Hematopoietic multipotent progenitor cell treated with erythropoietin and hydrocortisone succinate and interleukin-3 and kit ligand, for 8 days (in vitro differentiated cells): Measurements from ENCODE around the gene EGFR.

Experiments used
- DNase-seq: peaks from one replicate; pipeline ENCODE4 v3.0.0-alpha.2; 2015

EGFR gene

GRCh38 chr7:55130395-55131141, 111.8 kb downstream of the EGFR start:
- DNase-seq, result no peak

- DNase-seq, result no peak
These were observed 112.5 kb downstream of the EGFR start for GRCh38 chr7:55131142-55131929.

GRCh38 chr7:55132550-55132889, 113.7 kb downstream of the EGFR start:
- DNase-seq, result no peak

GRCh38 chr7:55132890-55133551, 114.2 kb downstream of the EGFR start:
- DNase-seq, result no peak

DNA sequence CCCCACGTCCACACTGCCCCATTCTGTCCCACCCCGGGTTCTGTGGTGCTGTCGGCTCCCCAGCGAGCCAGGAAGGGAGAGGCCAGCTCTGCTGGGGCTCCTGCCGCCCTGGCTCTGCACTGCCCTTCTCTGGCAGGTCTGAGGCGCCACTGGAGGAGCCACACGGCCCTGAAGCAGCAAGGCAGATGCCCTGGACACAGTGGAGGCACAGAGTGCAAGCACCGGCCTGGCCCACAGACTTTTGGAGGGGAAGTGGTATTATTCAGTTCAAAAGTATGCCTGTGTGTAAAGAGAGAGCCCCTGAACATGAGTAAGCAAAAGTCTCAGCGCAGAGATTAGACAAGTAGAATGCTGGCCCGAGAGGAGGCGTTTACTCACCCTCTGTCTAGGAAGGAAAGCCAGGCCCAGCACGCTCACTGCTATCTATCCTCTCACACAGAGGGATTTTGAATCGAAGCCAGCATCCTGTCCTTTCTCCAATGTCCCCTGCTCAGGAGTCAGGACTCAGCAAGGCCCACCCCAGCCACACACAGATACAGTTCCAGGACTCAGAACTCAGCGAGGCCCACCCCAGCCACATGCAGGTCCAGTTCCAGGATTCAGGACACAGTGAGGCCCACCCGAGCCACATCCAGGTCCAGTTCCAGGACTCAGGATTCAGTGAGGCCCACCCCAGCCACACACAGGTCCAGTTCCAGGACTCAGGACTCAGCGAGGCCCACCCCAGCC, 115.0 kb downstream of the EGFR start:
- DNase-seq, result no peak

- DNase-seq, result no peak
These were observed 115.5 kb downstream of the EGFR start for GRCh38 chr7:55134359-55134725.

DNA sequence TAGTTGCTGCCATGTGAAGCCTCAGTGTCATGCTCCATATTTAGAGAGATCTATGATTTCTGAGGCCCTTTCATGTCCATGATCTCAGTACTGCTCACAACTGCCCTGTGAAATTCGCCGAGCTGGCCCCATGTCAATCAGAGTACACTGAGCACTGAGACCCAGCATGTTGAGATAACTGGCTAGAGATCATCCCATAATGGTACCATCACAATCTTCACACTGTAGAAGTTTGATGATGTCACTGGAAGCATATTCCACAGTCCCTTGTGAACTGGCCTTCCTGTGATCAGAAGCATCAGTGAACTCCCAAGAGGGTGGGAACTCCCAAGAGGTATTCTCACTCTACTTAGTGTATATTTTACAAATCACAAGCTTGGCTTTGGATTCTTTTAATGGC, 116.0 kb downstream of the EGFR start:
- no peak for DNase-seq

DNA sequence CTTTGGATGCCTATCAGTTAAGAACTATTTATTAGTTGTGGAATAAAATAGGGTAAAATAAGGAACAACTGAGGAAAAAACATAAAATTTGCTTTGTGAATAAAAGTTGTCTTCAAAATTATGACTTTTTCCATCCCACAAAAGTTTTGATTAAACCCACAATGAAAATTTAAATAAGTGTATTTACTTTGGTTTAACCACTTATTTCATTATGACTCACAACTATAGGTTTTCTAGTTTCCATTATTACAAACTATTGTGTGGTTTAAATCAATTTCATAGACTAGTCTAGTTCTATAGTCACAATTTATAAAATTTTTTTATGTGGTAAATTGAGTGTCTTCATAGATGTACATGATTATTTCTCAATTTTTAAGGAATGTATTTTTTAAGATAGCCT, 116.6 kb downstream of the EGFR start:
- no peak for DNase-seq

- no peak for DNase-seq
These were observed 119.8 kb downstream of the EGFR start for GRCh38 chr7:55138663-55139062.

GRCh38 chr7:55140221-55140940, 121.6 kb downstream of the EGFR start:
- no peak for DNase-seq

GRCh38 chr7:55140941-55141278, 122.1 kb downstream of the EGFR start:
- DNase-seq, result no peak

DNA sequence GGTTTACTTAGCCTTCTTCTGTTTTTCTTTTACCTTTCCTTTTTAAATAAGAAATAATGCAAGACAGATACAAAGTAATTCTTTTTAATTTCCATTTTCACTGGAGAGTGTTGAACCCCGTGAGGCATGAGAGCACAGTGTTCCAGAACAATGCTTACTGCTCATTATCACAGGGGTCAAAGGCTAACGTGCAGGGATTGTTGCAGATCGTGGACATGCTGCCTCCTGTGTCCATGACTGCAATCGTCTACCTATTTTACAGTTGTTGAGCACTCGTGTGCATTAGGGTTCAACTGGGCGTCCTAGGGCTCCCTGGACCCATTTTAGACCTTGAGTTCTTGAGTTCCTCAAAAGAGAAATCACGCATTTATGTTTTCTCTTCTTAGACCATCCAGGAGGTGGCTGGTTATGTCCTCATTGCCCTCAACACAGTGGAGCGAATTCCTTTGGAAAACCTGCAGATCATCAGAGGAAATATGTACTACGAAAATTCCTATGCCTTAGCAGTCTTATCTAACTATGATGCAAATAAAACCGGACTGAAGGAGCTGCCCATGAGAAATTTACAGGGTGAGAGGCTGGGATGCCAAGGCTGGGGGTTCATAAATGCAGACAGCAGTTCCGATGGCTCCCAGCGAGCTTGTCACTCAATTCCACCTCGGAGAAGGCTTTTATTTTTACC, 124.2 kb downstream of the EGFR start:
- DNase-seq, result no peak

DNA sequence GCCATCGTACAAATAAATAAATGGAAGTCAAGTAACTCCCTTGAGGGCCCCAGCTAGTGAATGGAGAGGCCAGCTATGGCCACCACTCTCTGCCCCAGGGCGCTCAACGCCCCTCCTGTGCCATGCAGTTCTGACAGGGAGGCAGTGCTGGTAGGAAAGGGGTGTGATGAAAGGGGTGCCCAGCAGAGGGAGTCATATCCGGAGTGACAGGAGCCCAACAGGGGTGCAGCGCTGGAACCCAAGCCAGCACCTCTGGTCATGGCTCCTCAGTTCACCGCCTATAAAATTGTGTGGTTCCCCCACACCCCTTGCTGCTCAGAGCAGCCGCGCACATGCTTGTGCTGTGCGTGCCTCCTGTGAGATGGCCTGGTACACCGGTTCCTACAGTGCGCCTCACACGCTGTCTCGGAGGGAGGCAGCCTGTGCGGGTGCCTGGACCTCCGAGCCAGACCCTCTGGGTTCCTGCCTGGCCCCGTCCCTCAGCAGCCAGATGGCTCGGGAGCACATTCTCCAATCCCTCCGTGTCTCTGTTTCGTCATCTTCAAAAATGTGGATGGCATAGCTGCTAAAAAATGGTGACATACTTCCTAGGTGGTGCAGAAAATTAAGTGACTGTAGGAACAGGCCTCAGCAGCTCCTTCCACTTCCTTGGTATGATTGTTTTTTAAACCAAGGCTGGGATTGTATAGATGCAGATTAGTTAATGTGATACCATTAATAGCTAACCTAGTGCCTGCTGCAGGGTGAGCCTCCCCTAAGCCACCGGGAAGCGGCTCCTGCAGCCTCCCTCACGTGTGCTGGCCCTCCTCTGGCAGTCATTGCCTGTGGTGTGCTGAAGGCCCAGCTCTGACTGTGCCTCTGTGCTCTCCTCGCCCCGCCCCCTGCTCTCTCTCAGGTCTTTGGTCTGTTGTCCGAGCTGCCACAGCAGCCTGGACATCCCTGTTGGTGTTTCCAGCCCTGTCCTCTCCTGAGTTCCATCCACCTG, 125.8 kb downstream of the EGFR start:
- no peak for DNase-seq

DNA sequence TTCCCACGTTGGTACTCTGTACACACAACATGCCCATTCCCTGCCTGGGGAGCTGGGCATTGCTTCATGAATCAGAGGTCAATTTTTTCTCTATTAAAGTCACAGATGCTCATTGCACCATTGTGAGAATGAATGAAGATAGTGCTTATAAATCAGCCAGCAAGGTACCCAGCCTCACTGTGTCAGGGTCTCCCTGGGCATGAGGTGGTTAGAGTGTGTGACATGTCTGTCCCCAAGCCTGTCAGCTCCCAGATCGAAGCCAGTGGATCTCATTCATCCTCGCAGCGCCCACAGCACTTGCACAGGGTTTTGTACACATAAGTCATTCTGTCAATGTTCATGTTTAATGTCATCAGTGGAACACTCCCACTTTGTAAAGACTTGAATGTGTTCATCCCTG, 126.8 kb downstream of the EGFR start:
- no peak for DNase-seq

DNA sequence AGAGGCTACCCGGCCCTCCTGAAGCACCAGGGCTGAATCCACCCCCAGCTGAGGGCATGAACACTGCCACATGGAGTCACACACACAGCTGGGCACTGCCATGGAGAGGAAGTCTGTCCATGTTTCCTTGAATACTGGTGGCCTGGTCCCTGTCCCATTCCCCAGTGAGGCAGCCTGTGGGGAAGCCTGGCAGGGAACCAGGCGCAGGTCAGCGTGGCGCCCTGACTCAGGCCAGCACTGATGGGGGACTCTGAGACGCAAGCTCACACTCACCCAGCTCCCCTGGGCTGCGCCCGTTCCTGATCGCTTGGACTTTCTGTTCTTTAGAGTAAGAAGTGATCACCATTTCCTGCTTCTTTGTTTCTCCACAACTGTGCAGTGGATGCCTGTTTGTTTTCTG, 128.3 kb downstream of the EGFR start:
- DNase-seq, result no peak

DNA sequence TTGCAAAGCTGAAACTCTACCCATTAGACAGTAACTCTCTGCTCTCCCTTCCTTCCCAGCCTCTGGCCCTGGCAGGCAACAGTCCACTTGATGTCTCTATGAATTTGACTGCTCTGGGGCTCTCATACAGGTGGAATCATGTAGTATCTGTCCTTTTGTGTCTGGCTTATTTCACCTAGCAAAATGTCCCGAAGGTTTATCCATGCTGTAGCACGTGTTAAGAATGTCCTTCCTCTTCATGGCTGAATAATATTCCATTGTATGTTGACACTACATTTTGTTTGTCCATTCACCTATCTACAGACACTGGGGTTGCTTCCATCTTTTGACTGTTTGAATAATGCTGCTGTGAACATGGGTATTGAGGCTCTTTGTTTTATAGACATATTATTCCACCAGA, 128.9 kb downstream of the EGFR start:
- DNase-seq, result no peak

- DNase-seq, result no peak
These were observed 129.8 kb downstream of the EGFR start for GRCh38 chr7:55148571-55148970.

- no peak for DNase-seq
These were observed 130.2 kb downstream of the EGFR start for GRCh38 chr7:55149001-55149400.

GRCh38 chr7:55150166-55150565, 131.3 kb downstream of the EGFR start:
- no peak for DNase-seq

GRCh38 chr7:55150709-55151451, 132.1 kb downstream of the EGFR start:
- DNase-seq, result no peak
